Body of pancreas (tissue), 4 donors: ENCODE results near the gene ANXA4. TPM values are rescaled to one million over a fixed set of nuclear protein-coding genes. Genes with fewer than 3 reads are reported as not detected.
"Not testable (repeated sequence)": the region's sequence is repeated elsewhere in the genome, so short reads cannot be mapped to it uniquely, and the experiment has no call there.

ENCODE experiments used
- ATAC-seq: fragments of 150-250 bp; one replicate; pipeline ENCODE4 v1.9.1; 2016
- DNase-seq, 4 donors: peaks; one replicate each; pipeline ENCODE4 v3.0.0-alpha.2; 2019
- H3K27ac ChIP-seq, 4 donors: fragments of 200-600 bp; sonication (generic); 1 replicate in 3 of 4; 2 replicates in 1 of 4; pipeline versions ENCODE4 v1.5.1 to v1.6.1; 2016 to 2019; ENCODE audit warnings: mild to moderate bottlenecking in 1 of 4, mixed read lengths in 1 of 4, moderate library complexity in 1 of 4
- H3K27me3 ChIP-seq, 2 donors: fragments of 200-600 bp; sonication (generic); one replicate each; pipeline ENCODE4 v1.6.0; 2016; ENCODE audit warnings: mild to moderate bottlenecking in 1 of 2
- H3K36me3 ChIP-seq, 2 donors: fragments of 200-600 bp; sonication (generic); replicated peaks in 1 of 2; 2 replicates each; pipeline ENCODE4 v1.5.1; 2016; ENCODE audit warnings: low read depth in 2 of 2; ENCODE audit not compliant: insufficient read depth in 1 of 2
- H3K4me1 ChIP-seq: fragments of 200-600 bp; sonication (generic); one replicate; pipeline ENCODE4 v1.6.0; 2016
- H3K4me3 ChIP-seq, 2 donors: fragments of 200-600 bp; sonication (generic); 1 replicate in 1 of 2; 2 replicates in 1 of 2; pipeline ENCODE4 v1.5.1; 2016 to 2019
- H3K9me3 ChIP-seq, 3 donors: fragments of 200-600 bp; sonication (generic); 1 replicate in 2 of 3; 2 replicates in 1 of 3; pipeline ENCODE4 v1.5.1; 2016
- CTCF ChIP-seq, 7 experiments: fragments of 450-650 bp in 4 of 7; fragments of 200-600 bp in 3 of 7; sonication (generic) in 3 of 7; IDR thresholded peaks; one replicate each; pipeline ENCODE4 v1.5.1; 2016 to 2019; ENCODE audit warnings: antibody characterized with exemption in 7 of 7
- POLR2A ChIP-seq, 3 donors: fragments of 450-650 bp; IDR thresholded peaks; one replicate each; pipeline ENCODE4 v1.6.1; 2016; ENCODE audit warnings: antibody characterized with exemption in 3 of 3, mild to moderate bottlenecking in 2 of 3
- WGBS, 2 donors: methylation state at CpG; one replicate each; pipeline ENCODE4 v1.1.5; 2017; 5-methylcytosine and 5-hydroxymethylcytosine counted together
- intact Hi-C: fragments of 100-400 bp; cut with DNase I; formaldehyde crosslinking; loops from one replicate; pipeline ENCODE4 v1.15.1; 2023
- total RNA-seq, 2 donors: library from RNA; depleted of rRNA; stranded (reverse); fragments of >200 nt; gene quantifications; one replicate each; pipeline ENCODE4 v1.1.0, GENCODE V29; 2016

Gene ANXA4
- total RNA-seq, 2 donors from 2014 or later: 382 to 399 TPM

GRCh38 chr2:69731147-69731970 is 10.6 kb upstream of the ANXA4 start:
- Histone ChIP-seq H3K4me3 (no peak overlapping the region), H3K4me1 (peaks cover 14% of the 10 kb centered on the region), H3K9me3 (no peaks in the 10 kb centered on the region), H3K36me3 (no peaks in the 10 kb centered on the region), H3K27ac (no peak overlapping the region), H3K27me3 (no peaks in the 10 kb centered on the region)
- DNase-seq (no peak), ATAC-seq (no peak)
- TF ChIP-seq CTCF (IDR thresholded peaks at IDR 0.05) (no peak), POLR2A (IDR thresholded peaks at IDR 0.05) (no peak)
- whole genome bisulfite sequencing, 2 donors: 78 to 88% methylated on average over 6 of the region's 6 CpGs
- intact Hi-C loops: no loop called here

GRCh38 chr2:69733342-69734034 is 8.4 kb upstream of the ANXA4 start:
- intact Hi-C loops: no loop called here
- H3K36me3 ChIP-seq: no peaks in the 10 kb centered on the region
- no peaks in the 10 kb centered on the region for H3K27me3 ChIP-seq
- peak overlapping the region in 2 of 4 donors; percentile 56 to 62 for H3K27ac ChIP-seq
- no peak for ATAC-seq
- no peak for DNase-seq
- WGBS, 2 donors: 55 to 87% methylated on average over 1 of the region's 1 CpG
- peaks cover 21% of the 10 kb centered on the region for H3K4me1 ChIP-seq
- H3K4me3 ChIP-seq: no peak overlapping the region
- TF ChIP-seq CTCF (IDR thresholded peaks at IDR 0.05) (no peak), POLR2A (IDR thresholded peaks at IDR 0.05) (no peak)
- H3K9me3 ChIP-seq: no peaks in the 10 kb centered on the region

- Histone ChIP-seq H3K27ac (peak overlapping the region in 3 of 4 donors; percentile 47 to 62 (median 56)), H3K27me3 (no peaks in the 10 kb centered on the region), H3K4me1 (peaks cover 21% of the 10 kb centered on the region), H3K9me3 (no peaks in the 10 kb centered on the region), H3K4me3 (no peak overlapping the region), H3K36me3 (no peaks in the 10 kb centered on the region)
- 31% methylated on average over 5 of the region's 5 CpGs for WGBS, 2 donors
- intact Hi-C loops: no loop called here
- ATAC-seq (peak; percentile 38), DNase-seq (no peak)
- no peak for TF ChIP-seq POLR2A (IDR thresholded peaks at IDR 0.05)
These were observed 7.8 kb upstream of the ANXA4 start for GRCh38 chr2:69734035-69734611.

- H3K36me3 ChIP-seq: no peaks in the 10 kb centered on the region
- H3K9me3 ChIP-seq: no peaks in the 10 kb centered on the region
- DNase-seq: no peak
- 95 to 97% methylated on average over 2 of the region's 2 CpGs for WGBS, 2 donors
- peak overlapping the region in 3 of 4 donors; percentile 47 to 62 (median 56) for H3K27ac ChIP-seq
- no peak for ATAC-seq
- H3K4me1 ChIP-seq: peaks cover 21% of the 10 kb centered on the region
- H3K27me3 ChIP-seq: no peaks in the 10 kb centered on the region
- no peak for TF ChIP-seq POLR2A (IDR thresholded peaks at IDR 0.05)
- no peak for TF ChIP-seq CTCF (IDR thresholded peaks at IDR 0.05)
- intact Hi-C loops: no loop called here
- no peak overlapping the region for H3K4me3 ChIP-seq
These were observed 6.9 kb upstream of the ANXA4 start for GRCh38 chr2:69734854-69735544.

GRCh38 chr2:69735686-69736085 is 6.2 kb upstream of the ANXA4 start:
- H3K4me1 ChIP-seq: peaks cover 21% of the 10 kb centered on the region
- no peaks in the 10 kb centered on the region for H3K27me3 ChIP-seq
- no peak for TF ChIP-seq CTCF (IDR thresholded peaks at IDR 0.05)
- no peak for TF ChIP-seq POLR2A (IDR thresholded peaks at IDR 0.05)
- ATAC-seq: peak; percentile 58
- 29 to 35% methylated on average over 3 of the region's 3 CpGs for WGBS, 2 donors
- no peaks in the 10 kb centered on the region for H3K9me3 ChIP-seq
- no peaks in the 10 kb centered on the region for H3K36me3 ChIP-seq
- intact Hi-C loops: no loop called here
- peak overlapping the region in 3 of 4 donors; percentile 46 to 62 (median 47) for H3K27ac ChIP-seq
- peak; percentile 50 to 72 (median 66) for DNase-seq
- no peak overlapping the region for H3K4me3 ChIP-seq

- H3K36me3 ChIP-seq, H3K4me3 ChIP-seq, intact Hi-C loops, H3K27me3 ChIP-seq, H3K9me3 ChIP-seq, DNase-seq: not testable (repeated sequence)
- WGBS, 2 donors: 34 to 40% methylated on average over 3 of the region's 3 CpGs
- ATAC-seq: peak; percentile 17
- Histone ChIP-seq H3K27ac (peak overlapping the region in 2 of 4 donors; percentile 31 to 62), H3K4me1 (peaks cover 33% of the 10 kb centered on the region)
These were observed 3.8 kb upstream of the ANXA4 start for GRCh38 chr2:69738149-69738548.
